Measurements from ENCODE around the gene ACOXL.
A peak's percentile ranks its signal among the peaks of the same experiment; 100 is the strongest.
"Not testable (repeated sequence)": the region's sequence is repeated elsewhere in the genome, so short reads cannot be mapped to it uniquely, and the experiment has no call there.

The ACOXL gene

GRCh38 chr2:110832740-110833139 lies 100.4 kb downstream of the ACOXL start:
- DNase-seq, result no peak

- no peak for DNase-seq
Measured at GRCh38 chr2:110834134-110834827, 101.9 kb downstream of the ACOXL start.

GRCh38 chr2:110836671-110837070 lies 104.3 kb downstream of the ACOXL start:
- no peak for DNase-seq

GRCh38 chr2:110837446-110838409 lies 105.4 kb downstream of the ACOXL start:
- no peak for DNase-seq

- DNase-seq, result no peak
Measured at GRCh38 chr2:110838657-110839384, 106.4 kb downstream of the ACOXL start.

GRCh38 chr2:110840508-110840907 lies 108.1 kb downstream of the ACOXL start:
- no peak for DNase-seq

- DNase-seq, result no peak
Measured at GRCh38 chr2:110842048-110842447, 109.7 kb downstream of the ACOXL start.

GRCh38 chr2:110843496-110843895 lies 111.1 kb downstream of the ACOXL start:
- DNase-seq, result no peak

- no peak for DNase-seq
Measured at GRCh38 chr2:110843959-110844510, 111.7 kb downstream of the ACOXL start.

GRCh38 chr2:110847651-110848050 lies 115.3 kb downstream of the ACOXL start:
- no peak for DNase-seq

GRCh38 chr2:110848071-110848470 lies 115.7 kb downstream of the ACOXL start:
- DNase-seq, result no peak

GRCh38 chr2:110848519-110849030 lies 116.2 kb downstream of the ACOXL start:
- no peak for DNase-seq

GRCh38 chr2:110851531-110851930 lies 119.2 kb downstream of the ACOXL start:
- no peak for DNase-seq

- no peak for DNase-seq
Measured at GRCh38 chr2:110852051-110852450, 119.7 kb downstream of the ACOXL start.

- DNase-seq, result no peak
Measured at GRCh38 chr2:110852541-110853263, 120.3 kb downstream of the ACOXL start.

- DNase-seq, result peak; percentile 9
Measured at GRCh38 chr2:110853516-110853915, 121.1 kb downstream of the ACOXL start.

GRCh38 chr2:110853948-110854347 lies 121.6 kb downstream of the ACOXL start:
- DNase-seq, result no peak

- DNase-seq, result no peak
Measured at GRCh38 chr2:110854355-110855081, 122.1 kb downstream of the ACOXL start.

GRCh38 chr2:110855841-110856240 lies 123.5 kb downstream of the ACOXL start:
- DNase-seq, result not testable (repeated sequence)

- no peak for DNase-seq
Measured at GRCh38 chr2:110858135-110858725, 125.9 kb downstream of the ACOXL start.

Data from fibroblast of skin of scalp (primary cell).